WTC11 (cell line): ENCODE data around the gene C6. TPM values are rescaled to one million over a fixed set of nuclear protein-coding genes. Genes with fewer than 3 reads are reported as not detected.

Experiments
- ATAC-seq: fragments of 200-7000 bp; cut with Tn5 transposase; 2 replicates; pipeline ENCODE4 v1.10.0; 2021; ENCODE audit warnings: mild to moderate bottlenecking, moderate library complexity
- CTCF ChIA-PET: fragments of 300-600 bp; sonication (Branson Sonifier 250); formaldehyde crosslinking; loops from one replicate; lab custom pipeline; 2021; ENCODE audit warnings: antibody characterized with exemption; lab: Charles Lee
- POLR2A ChIA-PET: fragments of 350-600 bp; sonication (Branson Sonifier 250); formaldehyde crosslinking; loops from one replicate; lab custom pipeline; 2021; ENCODE audit warnings: antibody characterized with exemption; lab: Charles Lee
- DNase-seq: peaks from one replicate; pipeline ENCODE4 v3.0.0; 2021; ENCODE audit warnings: low spot score
- H3K27ac Mint-ChIP-seq: 2 replicates; pipeline ENCODE4 v1.8.0; 2021; ENCODE audit warnings: mixed read lengths
- H3K27me3 Mint-ChIP-seq: 2 replicates; pipeline ENCODE4 v1.8.0; 2021; ENCODE audit warnings: low read depth, mild to moderate bottlenecking, moderate library complexity, mixed read lengths
- H3K36me3 Mint-ChIP-seq: 2 replicates; pipeline ENCODE4 v1.8.0; 2021; ENCODE audit warnings: mixed read lengths
- H3K4me1 Mint-ChIP-seq: 2 replicates; pipeline ENCODE4 v1.8.0; 2022; ENCODE audit warnings: mixed read lengths
- H3K4me3 Mint-ChIP-seq: 2 replicates; pipeline ENCODE4 v1.8.0; 2021; ENCODE audit warnings: mild to moderate bottlenecking, moderate library complexity, mixed read lengths
- H3K9me3 Mint-ChIP-seq: 2 replicates; pipeline ENCODE4 v1.8.0; 2021; ENCODE audit warnings: mixed read lengths
- CREB1 ChIP-seq: sonication (generic); formaldehyde crosslinking; IDR thresholded peaks from 2 replicates; pipeline ENCODE4 v1.8.0; 2023; ENCODE audit warnings: mild to moderate bottlenecking, missing genetic modification reagents
- ESRRA ChIP-seq: sonication (generic); formaldehyde crosslinking; IDR thresholded peaks from 2 replicates; pipeline ENCODE4 v1.8.1; 2022; ENCODE audit warnings: mild to moderate bottlenecking, missing genetic modification reagents, borderline replicate concordance
- ETV6 ChIP-seq: sonication (generic); formaldehyde crosslinking; IDR thresholded peaks from 2 replicates; pipeline ENCODE4 v1.8.1; 2022; ENCODE audit warnings: mild to moderate bottlenecking, missing genetic modification reagents
- GABPB1 ChIP-seq: sonication (generic); formaldehyde crosslinking; IDR thresholded peaks from 2 replicates; pipeline ENCODE4 v1.8.1; 2023; ENCODE audit warnings: mild to moderate bottlenecking, missing genetic modification reagents
- GRHL2 ChIP-seq: fragments of 250-450 bp; sonication (Bioruptor Pico); IDR thresholded peaks from 2 replicates; pipeline ENCODE4 v1.8.0; 2022; ENCODE audit warnings: mild to moderate bottlenecking, moderate library complexity; ENCODE audit not compliant: insufficient replicate concordance, severe bottlenecking
- NR2C2 ChIP-seq: sonication (generic); formaldehyde crosslinking; IDR thresholded peaks from 2 replicates; pipeline ENCODE4 v1.8.0; 2022; ENCODE audit warnings: mild to moderate bottlenecking, missing genetic modification reagents
- SP1 ChIP-seq: sonication (generic); formaldehyde crosslinking; conservative IDR thresholded peaks from 2 replicates; pipeline ENCODE4 v1.8.1; 2022; ENCODE audit warnings: missing genetic modification reagents
- ZBTB21 ChIP-seq: sonication (generic); formaldehyde crosslinking; IDR thresholded peaks from 2 replicates; pipeline ENCODE4 v1.8.1; 2023; ENCODE audit warnings: mild to moderate bottlenecking, missing genetic modification reagents, borderline replicate concordance
- ZNF121 ChIP-seq: sonication (generic); formaldehyde crosslinking; IDR thresholded peaks from 2 replicates; pipeline ENCODE4 v1.8.0; 2023; ENCODE audit warnings: missing genetic modification reagents
- ZNF219 ChIP-seq: sonication (generic); formaldehyde crosslinking; IDR thresholded peaks from 2 replicates; pipeline ENCODE4 v1.8.0; 2023; ENCODE audit warnings: missing genetic modification reagents, mild to moderate bottlenecking, borderline replicate concordance
- ZNF263 ChIP-seq: sonication (generic); formaldehyde crosslinking; IDR thresholded peaks from 2 replicates; pipeline ENCODE4 v1.8.1; 2022; ENCODE audit warnings: low read depth, mild to moderate bottlenecking, moderate library complexity, missing genetic modification reagents
- ZNF671 ChIP-seq: fragments of 250-450 bp; sonication (Bioruptor Pico); IDR thresholded peaks from 2 replicates; pipeline ENCODE4 v1.8.0; 2021; ENCODE audit warnings: mild to moderate bottlenecking
- total RNA-seq: library from RNA; stranded (reverse); gene quantifications from 3 replicates; pipeline ENCODE4 v1.2.3, GENCODE V29; 2021
- TF ChIP-seq, protein P1 (sequence below): fragments of 250-450 bp; sonication (Bioruptor Pico); IDR thresholded peaks from 2 replicates; pipeline ENCODE4 v1.9.0; 2021; ENCODE audit warnings: mild to moderate bottlenecking
- TF ChIP-seq, protein P2 (sequence below): sonication (generic); formaldehyde crosslinking; IDR thresholded peaks from 2 replicates; pipeline ENCODE4 v1.8.1; 2023; ENCODE audit warnings: mild to moderate bottlenecking, missing genetic modification reagents, moderate library complexity
- TF ChIP-seq, protein P3 (sequence below): sonication (generic); formaldehyde crosslinking; IDR thresholded peaks from 2 replicates; pipeline ENCODE4 v1.8.0; 2023; ENCODE audit warnings: missing genetic modification reagents, mild to moderate bottlenecking, borderline replicate concordance
- TF ChIP-seq, protein P4 (sequence below): sonication (generic); formaldehyde crosslinking; conservative IDR thresholded peaks from 2 replicates; pipeline ENCODE4 v1.8.1; 2022; ENCODE audit warnings: mild to moderate bottlenecking, missing genetic modification reagents
- TF ChIP-seq, protein P5 (sequence below): sonication (generic); formaldehyde crosslinking; IDR thresholded peaks from 2 replicates; pipeline ENCODE4 v1.8.0; 2022; ENCODE audit warnings: mild to moderate bottlenecking, missing genetic modification reagents
- TF ChIP-seq, protein P6 (sequence below): sonication (generic); formaldehyde crosslinking; IDR thresholded peaks from 2 replicates; pipeline ENCODE4 v1.8.1; 2022; ENCODE audit warnings: mild to moderate bottlenecking, moderate library complexity, missing genetic modification reagents

C6 gene
- total RNA-seq, 1 experiment from 2014 or later: 0.13 TPM

DNA sequence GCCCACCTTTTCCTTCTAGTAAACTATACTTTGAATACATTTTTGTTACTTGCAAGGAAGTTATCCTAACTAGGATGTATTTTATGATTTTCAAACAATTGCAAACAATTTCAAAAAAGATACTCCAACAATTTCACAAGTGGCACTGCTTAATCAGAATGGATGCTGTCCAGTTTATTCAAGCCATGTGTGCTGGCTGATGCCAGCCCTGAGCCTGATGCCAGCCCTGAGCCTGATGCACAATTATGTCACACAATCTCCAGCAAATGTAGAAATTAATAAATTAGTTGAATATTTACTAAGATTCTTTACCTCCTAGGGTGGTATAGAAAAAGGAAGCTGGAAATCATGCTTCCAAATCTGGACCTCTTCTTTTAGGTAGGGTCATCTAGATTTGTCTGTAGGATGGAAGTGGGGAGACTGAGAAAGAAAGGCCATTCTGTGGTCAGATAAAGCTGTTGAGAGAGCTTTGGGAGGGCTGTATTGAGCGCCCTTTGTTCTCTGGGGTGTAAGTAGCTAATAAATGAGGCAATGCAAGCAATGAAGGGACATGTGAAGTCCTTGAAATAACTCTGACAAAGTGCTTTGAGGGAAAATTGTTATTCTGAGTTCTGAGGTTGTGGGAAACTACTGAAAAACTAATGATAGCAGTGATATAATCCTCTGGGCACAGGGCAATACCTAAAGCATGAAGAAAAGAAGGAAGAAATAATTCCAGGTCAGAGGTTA is 5.8 kb upstream of the C6 start:
- H3K9me3 Mint-ChIP-seq: no peaks in the 10 kb centered on the region
- no peak overlapping the region for H3K4me3 Mint-ChIP-seq
- DNase-seq: no peak
- TF ChIP-seq, protein P1, sequence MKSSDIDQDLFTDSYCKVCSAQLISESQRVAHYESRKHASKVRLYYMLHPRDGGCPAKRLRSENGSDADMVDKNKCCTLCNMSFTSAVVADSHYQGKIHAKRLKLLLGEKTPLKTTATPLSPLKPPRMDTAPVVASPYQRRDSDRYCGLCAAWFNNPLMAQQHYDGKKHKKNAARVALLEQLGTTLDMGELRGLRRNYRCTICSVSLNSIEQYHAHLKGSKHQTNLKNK (CRISPR knock-in tag): no peak
- TF ChIP-seq SP1 (CRISPR knock-in tag) (no peak), ETV6 (CRISPR knock-in tag) (no peak), CREB1 (CRISPR knock-in tag) (no peak), NR2C2 (CRISPR knock-in tag) (no peak), GRHL2 (CRISPR knock-in tag) (no peak), ZNF263 (CRISPR knock-in tag) (no peak), ZNF671 (CRISPR knock-in tag) (no peak)
- TF ChIP-seq, protein P2, sequence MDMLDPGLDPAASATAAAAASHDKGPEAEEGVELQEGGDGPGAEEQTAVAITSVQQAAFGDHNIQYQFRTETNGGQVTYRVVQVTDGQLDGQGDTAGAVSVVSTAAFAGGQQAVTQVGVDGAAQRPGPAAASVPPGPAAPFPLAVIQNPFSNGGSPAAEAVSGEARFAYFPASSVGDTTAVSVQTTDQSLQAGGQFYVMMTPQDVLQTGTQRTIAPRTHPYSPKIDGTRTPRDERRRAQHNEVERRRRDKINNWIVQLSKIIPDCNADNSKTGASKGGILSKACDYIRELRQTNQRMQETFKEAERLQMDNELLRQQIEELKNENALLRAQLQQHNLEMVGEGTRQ: no peak
- TF ChIP-seq, protein P3, sequence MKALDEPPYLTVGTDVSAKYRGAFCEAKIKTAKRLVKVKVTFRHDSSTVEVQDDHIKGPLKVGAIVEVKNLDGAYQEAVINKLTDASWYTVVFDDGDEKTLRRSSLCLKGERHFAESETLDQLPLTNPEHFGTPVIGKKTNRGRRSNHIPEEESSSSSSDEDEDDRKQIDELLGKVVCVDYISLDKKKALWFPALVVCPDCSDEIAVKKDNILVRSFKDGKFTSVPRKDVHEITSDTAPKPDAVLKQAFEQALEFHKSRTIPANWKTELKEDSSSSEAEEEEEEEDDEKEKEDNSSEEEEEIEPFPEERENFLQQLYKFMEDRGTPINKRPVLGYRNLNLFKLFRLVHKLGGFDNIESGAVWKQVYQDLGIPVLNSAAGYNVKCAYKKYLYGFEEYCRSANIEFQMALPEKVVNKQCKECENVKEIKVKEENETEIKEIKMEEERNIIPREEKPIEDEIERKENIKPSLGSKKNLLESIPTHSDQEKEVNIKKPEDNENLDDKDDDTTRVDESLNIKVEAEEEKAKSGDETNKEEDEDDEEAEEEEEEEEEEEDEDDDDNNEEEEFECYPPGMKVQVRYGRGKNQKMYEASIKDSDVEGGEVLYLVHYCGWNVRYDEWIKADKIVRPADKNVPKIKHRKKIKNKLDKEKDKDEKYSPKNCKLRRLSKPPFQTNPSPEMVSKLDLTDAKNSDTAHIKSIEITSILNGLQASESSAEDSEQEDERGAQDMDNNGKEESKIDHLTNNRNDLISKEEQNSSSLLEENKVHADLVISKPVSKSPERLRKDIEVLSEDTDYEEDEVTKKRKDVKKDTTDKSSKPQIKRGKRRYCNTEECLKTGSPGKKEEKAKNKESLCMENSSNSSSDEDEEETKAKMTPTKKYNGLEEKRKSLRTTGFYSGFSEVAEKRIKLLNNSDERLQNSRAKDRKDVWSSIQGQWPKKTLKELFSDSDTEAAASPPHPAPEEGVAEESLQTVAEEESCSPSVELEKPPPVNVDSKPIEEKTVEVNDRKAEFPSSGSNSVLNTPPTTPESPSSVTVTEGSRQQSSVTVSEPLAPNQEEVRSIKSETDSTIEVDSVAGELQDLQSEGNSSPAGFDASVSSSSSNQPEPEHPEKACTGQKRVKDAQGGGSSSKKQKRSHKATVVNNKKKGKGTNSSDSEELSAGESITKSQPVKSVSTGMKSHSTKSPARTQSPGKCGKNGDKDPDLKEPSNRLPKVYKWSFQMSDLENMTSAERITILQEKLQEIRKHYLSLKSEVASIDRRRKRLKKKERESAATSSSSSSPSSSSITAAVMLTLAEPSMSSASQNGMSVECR (CRISPR knock-in tag): no peak
- TF ChIP-seq, protein P4, sequence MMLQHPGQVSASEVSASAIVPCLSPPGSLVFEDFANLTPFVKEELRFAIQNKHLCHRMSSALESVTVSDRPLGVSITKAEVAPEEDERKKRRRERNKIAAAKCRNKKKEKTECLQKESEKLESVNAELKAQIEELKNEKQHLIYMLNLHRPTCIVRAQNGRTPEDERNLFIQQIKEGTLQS (CRISPR knock-in tag): no peak
- TF ChIP-seq, protein P5, sequence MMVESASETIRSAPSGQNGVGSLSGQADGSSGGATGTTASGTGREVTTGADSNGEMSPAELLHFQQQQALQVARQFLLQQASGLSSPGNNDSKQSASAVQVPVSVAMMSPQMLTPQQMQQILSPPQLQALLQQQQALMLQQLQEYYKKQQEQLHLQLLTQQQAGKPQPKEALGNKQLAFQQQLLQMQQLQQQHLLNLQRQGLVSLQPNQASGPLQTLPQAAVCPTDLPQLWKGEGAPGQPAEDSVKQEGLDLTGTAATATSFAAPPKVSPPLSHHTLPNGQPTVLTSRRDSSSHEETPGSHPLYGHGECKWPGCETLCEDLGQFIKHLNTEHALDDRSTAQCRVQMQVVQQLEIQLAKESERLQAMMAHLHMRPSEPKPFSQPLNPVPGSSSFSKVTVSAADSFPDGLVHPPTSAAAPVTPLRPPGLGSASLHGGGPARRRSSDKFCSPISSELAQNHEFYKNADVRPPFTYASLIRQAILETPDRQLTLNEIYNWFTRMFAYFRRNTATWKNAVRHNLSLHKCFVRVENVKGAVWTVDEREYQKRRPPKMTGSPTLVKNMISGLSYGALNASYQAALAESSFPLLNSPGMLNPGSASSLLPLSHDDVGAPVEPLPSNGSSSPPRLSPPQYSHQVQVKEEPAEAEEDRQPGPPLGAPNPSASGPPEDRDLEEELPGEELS: no peak
- CTCF ChIA-PET: interaction anchor here (1.2 to 1.7 kb wide), 2 partner anchors 315 to 422 kb away, joined by 5 read pairs; no protein-coding TSS in a partner anchor
- no peaks in the 10 kb centered on the region for H3K27me3 Mint-ChIP-seq
- peak overlapping the region; percentile 20; the same call in 1 of the 2 replicates for H3K27ac Mint-ChIP-seq
- no peaks in the 10 kb centered on the region for H3K36me3 Mint-ChIP-seq
- ATAC-seq: peak; percentile 32; the same call in 1 of the 2 replicates
- peaks cover 14% of the 10 kb centered on the region for H3K4me1 Mint-ChIP-seq
- POLR2A ChIA-PET: no interaction called here

DNA sequence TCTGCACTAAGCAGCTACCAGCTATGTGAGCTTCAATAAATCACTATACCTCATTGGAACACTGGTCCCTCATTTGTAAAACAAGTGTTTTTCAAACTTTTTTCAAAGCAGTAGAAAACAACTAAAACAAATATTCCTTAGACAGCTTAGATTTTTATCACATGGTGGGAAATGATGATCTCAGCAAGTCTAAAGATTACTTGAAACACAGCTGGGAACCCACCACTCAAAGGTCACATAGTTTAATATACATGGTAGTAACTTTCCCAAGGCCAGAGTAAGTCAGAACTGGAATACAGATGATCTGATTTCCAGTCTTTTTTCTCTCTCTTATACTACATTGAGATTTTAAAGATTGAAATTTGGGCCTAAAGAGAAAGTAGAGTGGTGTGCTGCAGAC is 850 bp upstream of the C6 start:
- DNase-seq: no peak
- Mint-ChIP-seq H3K36me3 (no peaks in the 10 kb centered on the region), H3K9me3 (peaks cover 9% of the 10 kb centered on the region), H3K4me1 (no peaks in the 10 kb centered on the region; the same call in none of the 2 replicates), H3K27ac (no peak overlapping the region), H3K4me3 (no peak overlapping the region), H3K27me3 (no peaks in the 10 kb centered on the region)
- ATAC-seq: no peak
- ChIA-PET CTCF (interaction anchor here (0.6 to 1.2 kb wide), 2 partner anchors 236 to 310 kb away, joined by 3 to 4 read pairs; no protein-coding TSS in a partner anchor), POLR2A (no interaction called here)
- TF ChIP-seq ESRRA (CRISPR knock-in tag) (no peak), ZNF219 (CRISPR knock-in tag) (no peak), ZBTB21 (CRISPR knock-in tag) (no peak), ZNF121 (CRISPR knock-in tag) (no peak), GABPB1 (no peak)
- TF ChIP-seq, protein P6, sequence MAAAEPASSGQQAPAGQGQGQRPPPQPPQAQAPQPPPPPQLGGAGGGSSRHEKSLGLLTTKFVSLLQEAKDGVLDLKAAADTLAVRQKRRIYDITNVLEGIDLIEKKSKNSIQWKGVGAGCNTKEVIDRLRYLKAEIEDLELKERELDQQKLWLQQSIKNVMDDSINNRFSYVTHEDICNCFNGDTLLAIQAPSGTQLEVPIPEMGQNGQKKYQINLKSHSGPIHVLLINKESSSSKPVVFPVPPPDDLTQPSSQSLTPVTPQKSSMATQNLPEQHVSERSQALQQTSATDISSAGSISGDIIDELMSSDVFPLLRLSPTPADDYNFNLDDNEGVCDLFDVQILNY (CRISPR knock-in tag): no peak
